Pericardium fibroblast (primary cell): Measurements from ENCODE around the gene TMEM214. TPM values are rescaled to one million over a fixed set of nuclear protein-coding genes. Genes with fewer than 3 reads are reported as not detected.

Source experiments
- total RNA-seq: library from RNA; depleted of rRNA; stranded (reverse); fragments of >200 nt; gene quantifications from 2 replicates; pipeline ENCODE4 v1.2.3, GENCODE V29; 2015

TMEM214 gene, protein sequence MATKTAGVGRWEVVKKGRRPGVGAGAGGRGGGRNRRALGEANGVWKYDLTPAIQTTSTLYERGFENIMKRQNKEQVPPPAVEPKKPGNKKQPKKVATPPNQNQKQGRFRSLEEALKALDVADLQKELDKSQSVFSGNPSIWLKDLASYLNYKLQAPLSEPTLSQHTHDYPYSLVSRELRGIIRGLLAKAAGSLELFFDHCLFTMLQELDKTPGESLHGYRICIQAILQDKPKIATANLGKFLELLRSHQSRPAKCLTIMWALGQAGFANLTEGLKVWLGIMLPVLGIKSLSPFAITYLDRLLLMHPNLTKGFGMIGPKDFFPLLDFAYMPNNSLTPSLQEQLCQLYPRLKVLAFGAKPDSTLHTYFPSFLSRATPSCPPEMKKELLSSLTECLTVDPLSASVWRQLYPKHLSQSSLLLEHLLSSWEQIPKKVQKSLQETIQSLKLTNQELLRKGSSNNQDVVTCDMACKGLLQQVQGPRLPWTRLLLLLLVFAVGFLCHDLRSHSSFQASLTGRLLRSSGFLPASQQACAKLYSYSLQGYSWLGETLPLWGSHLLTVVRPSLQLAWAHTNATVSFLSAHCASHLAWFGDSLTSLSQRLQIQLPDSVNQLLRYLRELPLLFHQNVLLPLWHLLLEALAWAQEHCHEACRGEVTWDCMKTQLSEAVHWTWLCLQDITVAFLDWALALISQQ
- total RNA-seq, result 36.8 and 38.7 TPM in 2 replicates

DNA sequence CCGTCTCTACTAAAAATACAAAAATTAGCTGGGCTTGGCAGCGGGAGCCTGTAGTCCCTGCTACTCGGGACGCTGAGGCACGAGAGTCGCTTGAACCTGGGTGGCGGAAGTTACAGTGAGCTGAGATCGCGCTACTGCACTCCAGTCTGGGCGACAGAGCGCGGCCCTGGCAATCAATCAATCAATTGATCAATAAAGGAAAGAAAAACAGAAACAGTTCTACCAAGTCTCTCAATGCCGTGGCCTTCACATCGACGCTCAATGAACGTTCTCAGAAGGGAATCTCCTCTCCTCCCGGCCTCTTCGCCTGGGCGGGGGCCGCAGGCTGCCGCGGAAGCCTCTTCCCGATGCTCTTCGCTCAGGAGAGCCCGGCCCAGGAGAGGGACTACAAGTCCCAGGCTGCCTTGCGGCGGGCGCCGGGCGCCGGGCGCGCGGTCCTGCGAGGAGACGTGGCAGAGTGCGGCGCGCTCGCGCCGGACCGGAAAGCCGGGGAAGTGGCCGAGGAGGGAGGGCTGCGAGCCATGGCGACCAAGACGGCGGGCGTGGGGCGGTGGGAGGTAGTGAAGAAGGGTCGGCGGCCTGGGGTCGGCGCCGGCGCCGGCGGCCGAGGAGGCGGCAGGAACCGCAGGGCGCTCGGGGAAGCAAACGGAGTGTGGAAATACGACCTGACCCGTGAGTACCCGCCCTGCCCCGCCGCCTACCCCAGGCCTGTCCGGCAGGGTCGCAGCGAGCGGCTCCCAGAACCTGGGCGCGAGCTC is at the start of gene TMEM214:
Gene TMEM214 (plus strand): TSS at position 471 of the 758 bp plus-strand sequence. CDS start 51 bp downstream, at position 522.

DNA sequence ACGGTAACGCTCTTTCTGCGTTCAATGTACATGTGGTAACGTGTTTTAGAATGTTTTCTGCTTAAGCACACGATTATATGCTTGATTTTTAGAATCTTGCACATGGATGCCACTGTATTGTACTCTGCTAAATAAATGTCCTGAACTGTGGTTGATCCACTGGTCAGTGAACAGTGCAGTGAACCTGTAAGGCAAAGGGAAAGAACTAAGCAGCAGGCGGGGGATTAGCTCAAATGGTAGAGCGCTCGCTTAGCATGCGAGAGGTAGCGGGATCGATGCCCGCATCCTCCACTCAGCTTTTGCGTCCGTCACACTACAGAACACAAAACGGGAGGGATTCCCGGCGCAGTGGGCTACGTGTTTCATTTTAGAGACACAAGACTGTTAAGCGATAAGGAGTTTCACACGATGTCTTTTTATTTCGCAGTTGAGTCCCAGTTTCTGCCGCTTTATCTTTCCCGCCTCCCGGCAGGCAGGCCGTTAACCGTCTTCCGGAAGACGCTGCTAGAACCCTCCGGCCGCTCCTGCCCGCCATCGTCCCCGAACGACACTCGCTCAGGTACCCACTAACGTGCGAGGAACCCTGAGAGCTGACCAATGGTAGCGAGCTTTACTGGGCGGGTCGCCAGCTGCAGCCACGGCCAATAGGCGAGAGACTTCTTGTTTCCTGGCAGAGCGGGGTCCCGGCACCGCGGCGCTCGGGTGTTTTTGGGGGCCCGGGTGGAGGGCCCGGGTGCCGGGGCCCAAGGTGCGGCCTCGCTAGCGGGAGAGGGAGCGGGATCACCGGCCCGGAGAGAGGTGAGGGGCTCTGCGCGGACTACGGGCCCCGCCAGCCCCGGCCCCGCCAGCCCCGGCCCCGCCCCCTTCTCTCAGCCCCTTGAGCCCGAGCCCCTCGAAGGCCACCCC is 18.5 kb downstream of the TMEM214 start, which contains the start of gene AGBL5:
Gene AGBL5 (plus strand): TSS at position 673 of the 906 bp plus-strand sequence. CDS start 1,291 bp downstream, outside the sequence.

DNA sequence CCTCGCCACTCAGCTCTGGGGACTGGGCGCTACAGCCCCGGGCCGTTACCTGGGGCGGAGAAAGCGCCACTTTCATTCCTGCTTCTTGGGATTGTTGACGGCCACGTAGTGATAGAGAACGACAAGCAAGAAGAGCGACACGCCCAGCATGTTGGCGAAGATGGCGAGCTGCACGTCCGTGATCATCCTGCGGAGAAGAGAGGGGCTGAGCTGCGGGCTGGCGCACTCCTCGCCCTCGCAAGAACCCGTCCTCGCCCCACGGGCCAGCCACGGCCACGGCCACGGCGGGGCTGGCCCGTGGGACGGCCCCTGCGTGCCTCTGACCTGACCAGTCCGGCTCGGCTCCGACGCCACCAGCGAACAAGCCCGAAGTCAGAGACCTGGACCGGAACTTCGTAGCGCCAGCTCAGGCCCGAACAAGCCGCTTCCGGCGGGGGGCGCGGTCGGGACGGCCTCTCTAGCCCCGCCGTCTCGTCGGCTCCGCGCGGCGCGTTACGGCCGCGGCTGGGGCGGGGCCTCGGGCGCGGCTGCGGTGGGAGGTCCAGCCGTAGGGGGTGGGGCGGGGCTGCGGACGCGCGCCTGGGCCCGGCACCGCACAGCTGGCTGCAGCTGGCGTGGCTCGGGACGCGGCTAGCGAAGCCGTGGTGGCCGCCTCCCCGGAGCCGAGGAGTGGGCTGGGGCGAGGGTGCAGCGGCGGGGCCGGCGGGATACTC is 38.7 kb downstream of the TMEM214 start, which contains the start of gene OST4:
Gene OST4 (minus strand): TSS at position 378 of the 713 bp plus-strand sequence.

DNA sequence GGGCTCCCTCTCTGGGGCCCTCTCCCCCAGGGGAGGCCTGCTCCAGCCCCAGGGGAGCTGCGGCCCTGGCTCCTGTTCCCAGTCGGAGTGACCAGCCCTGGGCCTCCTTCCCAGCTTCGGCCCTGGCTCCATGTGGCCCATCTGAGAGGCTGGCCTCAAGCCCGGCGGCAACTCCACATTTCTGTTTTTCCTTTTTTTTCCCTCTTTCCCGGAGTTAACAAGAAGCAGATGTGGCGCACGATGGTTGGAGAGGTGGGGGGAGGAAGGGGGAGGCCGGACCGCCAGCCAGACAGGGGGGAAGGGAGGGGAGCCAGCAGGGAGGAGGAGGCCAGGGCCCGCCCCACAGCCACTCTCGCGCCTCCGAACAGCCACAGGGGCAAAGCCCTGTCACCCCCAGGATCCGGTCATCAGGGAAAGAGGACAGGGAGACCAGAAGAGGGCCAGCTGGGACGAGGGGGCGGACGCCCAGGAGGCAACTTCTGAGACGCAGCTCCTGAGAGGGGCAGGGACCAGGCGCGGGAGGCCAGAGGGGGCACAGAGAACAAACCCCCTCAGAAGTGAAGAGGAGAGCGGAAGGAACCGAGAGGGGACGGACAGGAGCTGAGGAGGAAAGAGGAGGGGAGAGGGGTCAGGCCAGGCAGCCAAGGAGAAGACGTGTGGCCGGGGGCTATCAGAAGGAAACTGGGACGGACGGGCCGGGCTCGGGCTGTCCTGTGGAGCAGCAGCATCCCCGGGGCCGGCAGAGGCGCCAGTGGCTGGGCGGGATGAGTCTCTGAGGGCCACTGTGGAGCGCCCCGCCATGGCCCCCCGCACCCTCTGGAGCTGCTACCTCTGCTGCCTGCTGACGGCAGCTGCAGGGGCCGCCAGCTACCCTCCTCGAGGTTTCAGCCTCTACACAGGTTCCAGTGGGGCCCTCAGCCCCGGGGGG is 45.8 kb downstream of the TMEM214 start, which contains the start of gene EMILIN1:
Gene EMILIN1 (plus strand): TSS at position 349 of the 928 bp plus-strand sequence. CDS start 451 bp downstream, at position 800.

DNA sequence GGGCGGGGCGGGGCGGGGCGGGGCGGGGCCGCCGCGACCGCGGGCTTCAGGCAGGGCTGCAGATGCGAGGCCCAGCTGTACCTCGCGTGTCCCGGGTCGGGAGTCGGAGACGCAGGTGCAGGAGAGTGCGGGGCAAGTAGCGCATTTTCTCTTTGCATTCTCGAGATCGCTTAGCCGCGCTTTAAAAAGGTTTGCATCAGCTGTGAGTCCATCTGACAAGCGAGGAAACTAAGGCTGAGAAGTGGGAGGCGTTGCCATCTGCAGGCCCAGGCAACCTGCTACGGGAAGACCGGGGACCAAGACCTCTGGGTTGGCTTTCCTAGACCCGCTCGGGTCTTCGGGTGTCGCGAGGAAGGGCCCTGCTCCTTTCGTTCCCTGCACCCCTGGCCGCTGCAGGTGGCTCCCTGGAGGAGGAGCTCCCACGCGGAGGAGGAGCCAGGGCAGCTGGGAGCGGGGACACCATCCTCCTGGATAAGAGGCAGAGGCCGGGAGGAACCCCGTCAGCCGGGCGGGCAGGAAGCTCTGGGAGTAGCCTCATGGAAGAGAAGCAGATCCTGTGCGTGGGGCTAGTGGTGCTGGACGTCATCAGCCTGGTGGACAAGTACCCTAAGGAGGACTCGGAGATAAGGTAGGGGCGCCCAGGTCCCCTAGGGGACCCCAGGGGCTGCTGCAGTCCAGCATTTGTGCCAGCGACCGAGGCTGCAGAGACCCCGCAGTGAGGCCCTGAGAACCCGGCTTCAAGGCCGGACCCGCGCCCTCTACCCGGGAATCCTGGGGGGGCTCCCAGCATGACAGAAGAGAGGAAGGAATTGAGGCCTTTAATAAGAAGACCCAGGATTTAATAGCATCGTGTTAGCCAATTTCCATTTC is 54.2 kb downstream of the TMEM214 start, which contains the start of gene KHK:
Gene KHK (plus strand): TSS at position 49 of the 870 bp plus-strand sequence. CDS start 488 bp downstream, at position 537.

Other genes starting within 250 kb of the TMEM214 start
- 0.23 and 0.34 TPM in 2 replicates for gene CENPA, start 246.9 kb upstream of the TMEM214 start, total RNA-seq
- gene DPYSL5, start 184.8 kb upstream of the TMEM214 start, total RNA-seq, result 0.26 TPM in 1 of 2 replicates, not detected in the other
- 2.6 and 3.2 TPM in 2 replicates for gene MAPRE3, start 62.3 kb upstream of the TMEM214 start, total RNA-seq
- 11.9 and 16.3 TPM in 2 replicates for gene AGBL5, start 18.7 kb downstream of the TMEM214 start, total RNA-seq
- 432 and 658 TPM in 2 replicates for gene OST4, start 38.7 kb downstream of the TMEM214 start, total RNA-seq
- 242 and 312 TPM in 2 replicates for gene EMILIN1, start 45.6 kb downstream of the TMEM214 start, total RNA-seq
- 0.12 TPM in 1 of 2 replicates, not detected in the other for gene KHK, start 53.8 kb downstream of the TMEM214 start, total RNA-seq
- gene CGREF1, start 86.2 kb downstream of the TMEM214 start, total RNA-seq, result 9.0 and 10.2 TPM in 2 replicates
- gene ABHD1, start 90.8 kb downstream of the TMEM214 start, total RNA-seq, result not detected in 2 replicates
- 40.9 and 59.7 TPM in 2 replicates for gene PREB, start 101.7 kb downstream of the TMEM214 start, total RNA-seq
- gene PRR30, start 106.4 kb downstream of the TMEM214 start, total RNA-seq, result not detected in 2 replicates
- 0.09 TPM in 1 of 2 replicates, not detected in the other for gene TCF23, start 116.0 kb downstream of the TMEM214 start, total RNA-seq
- gene ATRAID, start 179.1 kb downstream of the TMEM214 start, total RNA-seq, result 170 and 171 TPM in 2 replicates
- 15.8 and 19.3 TPM in 2 replicates for gene SLC5A6, start 179.3 kb downstream of the TMEM214 start, total RNA-seq
- gene CAD, start 184.4 kb downstream of the TMEM214 start, total RNA-seq, result 31.2 and 41.0 TPM in 2 replicates
- not detected in 2 replicates for gene SLC30A3, start 230.1 kb downstream of the TMEM214 start, total RNA-seq
- gene DNAJC5G, start 242.5 kb downstream of the TMEM214 start, total RNA-seq, result not detected in 2 replicates
- not detected in 2 replicates for gene TRIM54, start 249.5 kb downstream of the TMEM214 start, total RNA-seq